Muscle of leg (tissue), 11 donors: ENCODE data around the gene KIAA1671. TPM values are rescaled to one million over a fixed set of nuclear protein-coding genes. Genes with fewer than 3 reads are reported as not detected.

Experiments used
- DNase-seq: peaks from one replicate; pipeline ENCODE4 v3.0.0; 2013
- H3K27ac ChIP-seq: one replicate; pipeline ENCODE4 v1.5.1; 2013; ENCODE audit warnings: mild to moderate bottlenecking, low read length, control low read depth
- H3K27me3 ChIP-seq: one replicate; pipeline ENCODE4 v1.6.1; 2013; ENCODE audit warnings: low read length; ENCODE audit not compliant: control insufficient read depth, insufficient read depth
- H3K36me3 ChIP-seq: one replicate; pipeline ENCODE4 v1.6.1; 2013; ENCODE audit warnings: low read length; ENCODE audit not compliant: control insufficient read depth, insufficient read depth
- H3K4me1 ChIP-seq: one replicate; pipeline ENCODE4 v1.6.1; 2013; ENCODE audit warnings: low read length; ENCODE audit not compliant: control insufficient read depth, insufficient read depth
- H3K4me3 ChIP-seq: one replicate; pipeline ENCODE4 v1.5.1; 2013; ENCODE audit warnings: low read length, control low read depth
- H3K9me3 ChIP-seq: replicated peaks from 2 replicates; pipeline ENCODE4 v1.6.1; 2013; ENCODE audit warnings: low read depth, low read length; ENCODE audit not compliant: control insufficient read depth
- WGBS: methylation state at CpG from one replicate; pipeline ENCODE4 v1.1.5; 2013; ENCODE audit warnings: missing lambda C conversion rate; ENCODE audit not compliant: insufficient coverage; 5-methylcytosine and 5-hydroxymethylcytosine counted together
- polyA plus RNA-seq, 8 donors: library from polyadenylated mRNA; unstranded; fragments of 120-200 nt; gene quantifications; one replicate each; pipeline versions ENCODE4 v1.2.1 to v1.2.3, GENCODE V29; 2013; ENCODE audit warnings: inconsistent platforms in 1 of 8, low replicate concordance in 1 of 8; ENCODE audit not compliant: insufficient read length in 8 of 8, insufficient read depth in 1 of 8
- total RNA-seq: library from RNA; stranded (reverse); fragments of 120-200 nt; gene quantifications from one replicate; pipeline ENCODE4 v1.2.4, GENCODE V29; 2013

Gene KIAA1671
- total and polyA plus RNA-seq, 9 donors: 10.8 to 34.5 (median 26.3) TPM

DNA sequence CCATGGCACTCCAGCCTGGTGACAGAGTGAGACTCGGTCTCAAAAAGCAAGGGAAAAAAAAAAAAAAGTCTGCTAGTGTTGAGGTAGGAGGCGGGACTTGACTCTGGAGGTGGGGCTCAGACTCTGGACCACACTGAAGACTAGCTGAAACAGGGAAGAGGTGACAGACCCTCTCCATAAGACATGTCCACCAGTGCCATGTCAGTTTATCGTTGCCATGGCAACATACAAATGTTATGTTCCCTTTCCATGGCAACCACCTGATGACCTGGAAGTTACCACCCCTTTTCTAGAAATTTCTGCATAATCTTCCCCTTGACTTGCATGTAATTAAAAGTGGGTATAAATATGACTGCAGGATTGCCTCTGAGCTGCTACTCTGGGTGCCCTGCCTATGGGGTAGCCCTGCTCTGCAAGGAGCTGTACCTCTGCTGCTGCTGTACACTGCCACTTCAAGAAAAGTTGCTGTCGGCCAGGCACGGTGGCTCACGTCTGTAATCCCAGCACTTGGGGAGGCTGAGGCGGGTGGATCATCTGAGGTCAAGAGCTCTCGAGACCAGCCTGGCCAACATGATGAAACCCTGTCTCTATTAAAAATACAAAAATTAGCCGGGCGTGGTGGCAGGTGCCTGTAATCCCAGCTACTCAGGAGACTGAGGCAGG is 55.1 kb downstream of the KIAA1671 start:
- DNase-seq: no peak
- no peak overlapping the region for H3K4me3 ChIP-seq
- H3K27ac ChIP-seq: no peak overlapping the region
- H3K36me3 ChIP-seq: no peaks in the 10 kb centered on the region
- no peaks in the 10 kb centered on the region for H3K4me1 ChIP-seq
- no peaks in the 10 kb centered on the region for H3K9me3 ChIP-seq
- H3K27me3 ChIP-seq: no peaks in the 10 kb centered on the region
- 80% methylated on average over 5 of the region's 10 CpGs for whole genome bisulfite sequencing

DNA sequence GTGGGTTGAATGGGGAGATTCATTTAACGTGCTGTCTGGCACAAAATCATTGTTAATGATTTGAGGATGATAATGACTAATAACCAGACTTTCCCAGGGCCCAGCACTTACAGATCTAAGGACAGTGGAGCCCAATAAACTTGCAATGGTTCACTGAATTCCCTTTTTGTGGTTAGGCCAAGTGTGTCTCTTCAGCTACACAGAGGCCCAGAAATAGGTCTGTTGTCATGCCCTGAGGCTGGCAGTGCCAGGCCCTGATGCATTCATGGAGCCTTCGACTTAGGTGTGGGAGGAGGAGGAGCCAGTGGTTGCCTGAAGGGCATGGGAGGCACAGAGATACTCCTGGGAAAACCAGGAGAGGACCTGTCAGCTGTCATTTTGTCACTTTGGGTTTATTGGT is 56.1 kb downstream of the KIAA1671 start:
- peaks cover 2% of the 10 kb centered on the region for H3K4me1 ChIP-seq
- WGBS: no CpG with 5 or more reads among the region's 2 CpGs
- no peaks in the 10 kb centered on the region for H3K27me3 ChIP-seq
- H3K4me3 ChIP-seq: no peak overlapping the region
- H3K9me3 ChIP-seq: no peaks in the 10 kb centered on the region
- H3K36me3 ChIP-seq: no peaks in the 10 kb centered on the region
- DNase-seq: no peak
- no peak overlapping the region for H3K27ac ChIP-seq

DNA sequence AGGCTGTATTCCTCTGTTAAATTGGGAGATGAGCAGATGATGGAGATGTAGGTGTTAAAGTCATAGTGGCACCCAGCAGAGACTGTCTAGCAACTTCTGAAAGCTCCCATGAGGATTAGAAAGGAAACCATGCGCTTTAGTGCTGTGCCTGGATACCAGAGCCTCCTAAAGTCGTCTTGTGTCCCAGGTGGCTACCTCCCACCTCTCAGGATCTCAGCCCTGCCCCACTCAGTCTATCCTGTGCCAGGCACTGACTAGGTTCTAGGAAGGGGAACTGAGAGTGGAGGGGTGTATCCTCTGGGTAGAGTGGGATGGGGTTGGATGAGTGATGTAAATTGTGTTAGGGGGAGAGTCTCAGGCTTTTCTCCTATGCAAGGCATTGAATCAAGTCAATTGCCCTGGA is 60.2 kb downstream of the KIAA1671 start:
- H3K36me3 ChIP-seq: no peaks in the 10 kb centered on the region
- H3K4me3 ChIP-seq: no peak overlapping the region
- no peaks in the 10 kb centered on the region for H3K9me3 ChIP-seq
- peaks cover 4% of the 10 kb centered on the region for H3K4me1 ChIP-seq
- WGBS: 20% methylated on average over 1 of the region's 2 CpGs
- DNase-seq: no peak
- no peaks in the 10 kb centered on the region for H3K27me3 ChIP-seq
- no peak overlapping the region for H3K27ac ChIP-seq

DNA sequence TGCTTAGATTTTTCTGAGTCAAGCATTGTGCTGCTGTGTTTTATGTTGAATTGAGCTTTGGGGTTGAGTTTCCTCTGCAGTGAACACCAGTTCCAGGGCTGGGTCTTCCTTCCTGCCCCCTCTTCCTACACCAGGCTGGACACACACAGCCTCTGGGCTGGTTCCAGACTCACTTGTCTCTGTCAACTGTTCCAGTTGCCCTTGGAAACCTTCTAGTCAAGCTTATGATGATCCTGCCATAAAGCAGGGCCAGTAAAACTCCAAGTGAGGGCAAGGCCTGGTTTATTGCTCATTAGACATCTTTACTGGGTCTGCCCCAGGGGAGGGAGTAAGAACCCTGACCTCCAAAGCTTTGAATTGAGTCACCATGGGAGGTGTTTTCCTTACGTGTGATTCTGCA is 61.1 kb downstream of the KIAA1671 start:
- H3K27me3 ChIP-seq: no peaks in the 10 kb centered on the region
- H3K36me3 ChIP-seq: no peaks in the 10 kb centered on the region
- DNase-seq: peak; percentile 56
- peak overlapping the region; percentile 42 for H3K27ac ChIP-seq
- H3K4me3 ChIP-seq: no peak overlapping the region
- peaks cover 4% of the 10 kb centered on the region for H3K4me1 ChIP-seq
- H3K9me3 ChIP-seq: no peaks in the 10 kb centered on the region
- WGBS: no CpG with 5 or more reads among the region's 1 CpG

DNA sequence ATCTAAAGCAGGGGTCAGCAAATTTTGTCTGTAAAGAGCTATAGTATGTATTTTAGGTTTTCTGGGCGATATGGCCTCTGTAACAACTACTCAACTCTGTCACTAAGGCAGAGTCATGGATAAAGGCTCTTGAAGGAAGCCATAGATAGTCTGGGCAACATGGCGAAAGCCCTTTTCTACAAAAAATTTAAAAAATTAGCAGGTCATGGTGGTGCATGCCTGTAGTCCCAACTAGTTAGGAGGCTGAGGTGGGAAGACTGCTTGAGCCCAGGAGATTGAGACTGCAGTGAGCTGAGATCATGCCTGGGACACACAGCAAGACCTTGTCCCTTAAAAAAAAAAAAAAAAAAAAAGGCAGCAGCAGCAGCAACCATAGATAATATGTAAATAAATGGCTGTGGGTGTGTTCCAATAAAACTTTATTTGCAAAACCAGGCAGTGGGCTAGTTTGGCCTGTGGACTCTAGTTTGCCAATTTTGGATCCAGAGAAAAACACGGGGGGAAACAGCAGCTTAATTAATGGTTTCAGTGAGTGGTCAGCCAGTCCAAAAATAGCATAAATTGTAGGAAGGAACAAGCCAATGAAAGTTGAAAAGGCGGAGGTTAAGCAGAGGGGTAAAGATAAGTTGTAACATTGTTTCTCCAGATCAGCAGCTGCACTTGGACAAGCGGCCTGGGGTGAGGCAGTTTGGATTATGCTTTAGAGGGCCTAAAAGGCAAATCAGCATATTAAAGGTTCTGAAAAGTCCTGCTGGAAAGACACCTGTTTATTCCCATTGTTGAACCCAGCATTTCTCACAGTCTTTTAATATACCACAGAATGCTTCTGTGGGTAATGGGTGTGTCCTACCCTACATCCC is 62.6 kb downstream of the KIAA1671 start:
- H3K27ac ChIP-seq: no peak overlapping the region
- H3K9me3 ChIP-seq: no peaks in the 10 kb centered on the region
- H3K4me3 ChIP-seq: no peak overlapping the region
- no peaks in the 10 kb centered on the region for H3K27me3 ChIP-seq
- peaks cover 4% of the 10 kb centered on the region for H3K4me1 ChIP-seq
- no peak for DNase-seq
- 67% methylated on average over 2 of the region's 5 CpGs for WGBS
- H3K36me3 ChIP-seq: no peaks in the 10 kb centered on the region

DNA sequence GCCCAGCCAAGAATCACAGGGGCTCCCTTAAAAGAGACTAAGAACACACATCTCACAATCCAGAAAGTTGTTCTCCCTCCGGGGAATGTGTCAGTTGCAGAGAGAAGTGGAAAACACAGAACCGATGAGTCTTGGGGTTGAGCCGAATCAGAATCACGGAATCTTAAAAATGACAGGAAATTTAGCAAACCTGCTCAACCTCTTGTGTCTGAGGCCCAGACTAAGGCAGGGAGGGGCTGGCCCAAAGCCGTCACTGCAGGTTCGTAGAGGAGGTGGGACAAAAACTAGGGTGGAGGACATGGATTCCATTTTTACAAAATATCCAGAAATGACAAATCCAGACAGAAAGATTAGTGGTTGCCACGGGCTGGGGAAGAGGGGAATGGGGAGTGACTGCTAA is 63.8 kb downstream of the KIAA1671 start:
- Histone ChIP-seq H3K9me3 (no peaks in the 10 kb centered on the region), H3K27ac (no peak overlapping the region), H3K27me3 (no peaks in the 10 kb centered on the region), H3K4me1 (peaks cover 4% of the 10 kb centered on the region), H3K36me3 (no peaks in the 10 kb centered on the region), H3K4me3 (no peak overlapping the region)
- DNase-seq: no peak
- WGBS: 78% methylated on average over 5 of the region's 7 CpGs

DNA sequence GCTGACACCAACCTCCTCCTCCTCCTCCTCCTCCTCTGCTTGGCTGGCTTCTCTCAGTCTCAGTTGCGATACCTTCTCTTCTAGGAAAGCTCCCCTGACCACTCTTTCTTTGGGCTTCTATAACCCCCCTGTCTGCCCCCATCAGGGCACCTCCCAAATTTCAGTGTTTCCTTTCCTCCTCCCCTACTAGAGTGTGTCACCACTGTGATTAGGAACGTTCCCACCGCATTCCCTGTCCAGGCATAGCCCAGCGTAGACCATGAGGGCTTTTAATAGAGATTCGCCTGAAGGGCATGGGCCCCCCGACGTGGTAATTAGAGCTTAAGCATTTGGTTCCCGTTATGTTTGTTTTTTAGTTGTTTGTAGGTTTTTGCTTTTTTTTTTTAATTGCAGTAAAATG is 65.5 kb downstream of the KIAA1671 start:
- DNase-seq: no peak
- H3K27me3 ChIP-seq: no peaks in the 10 kb centered on the region
- peaks cover 9% of the 10 kb centered on the region for H3K4me1 ChIP-seq
- H3K4me3 ChIP-seq: no peak overlapping the region
- no peaks in the 10 kb centered on the region for H3K36me3 ChIP-seq
- H3K27ac ChIP-seq: no peak overlapping the region
- WGBS: 85% methylated on average over 1 of the region's 8 CpGs
- no peaks in the 10 kb centered on the region for H3K9me3 ChIP-seq

DNA sequence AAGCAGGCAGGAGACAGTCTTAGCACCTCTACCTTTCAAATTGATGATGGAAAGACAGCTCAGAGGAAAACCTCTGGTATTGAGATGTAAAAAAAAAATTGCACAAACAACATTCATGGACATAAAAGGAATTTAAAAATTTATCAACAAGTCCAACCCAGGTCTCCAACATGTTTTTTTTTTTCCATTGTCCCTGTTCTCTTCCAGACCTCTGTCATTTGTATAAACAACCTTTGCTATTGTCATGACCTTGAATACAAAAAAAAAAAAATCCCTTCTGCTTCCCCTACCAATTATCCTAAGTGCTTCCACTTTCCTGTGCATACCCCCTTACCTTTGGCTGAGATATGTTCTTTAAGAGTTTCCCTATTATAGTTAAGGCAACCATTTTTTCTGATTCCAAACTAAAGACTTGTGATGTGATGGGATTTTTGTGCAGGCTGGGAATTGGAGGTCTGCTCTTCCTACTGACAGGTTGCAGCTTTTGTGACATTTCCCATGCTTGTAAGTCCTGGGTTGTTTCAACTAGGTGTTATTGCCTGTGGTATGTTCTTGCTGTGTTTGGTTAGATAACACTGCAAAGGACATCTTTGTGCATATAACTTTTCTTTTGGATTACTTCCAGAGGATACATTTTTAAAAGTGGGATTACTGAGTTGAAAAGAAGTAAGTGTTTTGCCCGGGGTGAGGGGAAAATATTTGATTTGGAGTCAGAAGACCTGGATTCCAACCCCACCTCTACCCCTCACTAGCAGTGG is 67.1 kb downstream of the KIAA1671 start:
- H3K27ac ChIP-seq: no peak overlapping the region
- no CpG with 5 or more reads among the region's 1 CpG for WGBS
- no peaks in the 10 kb centered on the region for H3K27me3 ChIP-seq
- no peak for DNase-seq
- H3K4me1 ChIP-seq: peaks cover 12% of the 10 kb centered on the region
- no peaks in the 10 kb centered on the region for H3K36me3 ChIP-seq
- no peaks in the 10 kb centered on the region for H3K9me3 ChIP-seq
- no peak overlapping the region for H3K4me3 ChIP-seq

DNA sequence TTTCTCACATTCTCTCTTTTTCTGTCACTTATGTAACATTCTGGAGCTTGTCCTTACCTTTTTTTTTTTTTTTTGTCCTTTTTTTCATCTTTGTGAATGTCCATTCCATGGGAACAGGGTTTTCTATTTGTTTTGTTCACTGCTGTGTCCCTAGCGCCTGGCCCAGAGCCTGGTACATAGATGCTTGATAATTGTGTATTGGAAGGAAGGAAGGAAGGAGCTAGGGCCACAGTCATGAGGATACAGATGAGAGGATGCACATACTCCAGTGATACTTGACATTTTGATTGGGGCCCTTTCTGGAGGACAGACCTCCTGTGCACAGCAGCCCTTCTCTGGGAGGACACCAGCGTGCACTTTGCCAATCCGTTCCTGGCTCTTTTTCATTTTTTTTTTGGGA is 68.9 kb downstream of the KIAA1671 start:
- no peaks in the 10 kb centered on the region for H3K27me3 ChIP-seq
- H3K4me3 ChIP-seq: no peak overlapping the region
- H3K27ac ChIP-seq: no peak overlapping the region
- WGBS: 80% methylated on average over 1 of the region's 3 CpGs
- DNase-seq: no peak
- no peaks in the 10 kb centered on the region for H3K36me3 ChIP-seq
- H3K9me3 ChIP-seq: no peaks in the 10 kb centered on the region
- peaks cover 25% of the 10 kb centered on the region for H3K4me1 ChIP-seq
